GM21786 (cell line): ENCODE data around the gene ABI1.

Source experiments
- ATAC-seq: cut with Tn5 transposase; IDR thresholded peaks from one replicate; pipeline ENCODE4 v1.9.1; 2021; ENCODE audit not compliant: unreplicated experiment

Gene ABI1

DNA sequence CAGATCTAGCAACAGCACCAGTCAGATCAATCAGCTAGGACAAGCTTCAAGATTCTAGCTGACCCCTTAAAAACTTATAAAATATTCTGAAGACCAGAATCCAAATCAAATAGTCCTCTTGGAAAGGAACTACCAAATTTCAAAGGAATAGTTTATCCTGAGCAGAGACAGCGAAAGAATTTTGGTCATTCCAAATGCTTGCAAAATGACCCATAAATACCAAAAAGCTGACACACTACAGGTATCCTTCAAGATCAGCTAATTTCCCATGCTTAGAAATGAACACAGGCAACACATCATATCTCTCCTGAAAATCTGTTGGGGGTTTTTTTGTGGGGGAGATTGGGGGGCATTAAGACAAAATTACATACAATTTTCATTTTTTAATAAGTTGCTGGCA, 84.5 kb downstream of the ABI1 start:
- no peak for ATAC-seq

DNA sequence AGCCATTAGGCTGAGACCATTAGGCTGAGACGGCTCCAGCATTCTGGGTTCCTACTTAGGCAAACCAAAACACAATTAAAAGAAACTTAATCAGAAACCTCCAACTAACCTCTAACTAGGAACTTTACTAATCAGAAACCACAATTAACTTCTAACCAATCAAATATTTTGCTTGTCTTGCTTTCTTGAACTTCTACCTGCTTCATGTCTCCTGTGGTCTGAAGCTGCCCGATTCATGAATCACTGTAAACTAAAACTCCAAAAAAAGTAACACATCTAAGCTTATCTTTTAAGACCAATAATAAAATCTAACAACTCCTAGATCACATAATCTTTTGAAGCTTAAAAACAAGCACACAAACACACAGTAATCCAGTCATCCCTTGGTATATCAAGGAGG, 87.1 kb downstream of the ABI1 start:
- ATAC-seq, result no peak

DNA sequence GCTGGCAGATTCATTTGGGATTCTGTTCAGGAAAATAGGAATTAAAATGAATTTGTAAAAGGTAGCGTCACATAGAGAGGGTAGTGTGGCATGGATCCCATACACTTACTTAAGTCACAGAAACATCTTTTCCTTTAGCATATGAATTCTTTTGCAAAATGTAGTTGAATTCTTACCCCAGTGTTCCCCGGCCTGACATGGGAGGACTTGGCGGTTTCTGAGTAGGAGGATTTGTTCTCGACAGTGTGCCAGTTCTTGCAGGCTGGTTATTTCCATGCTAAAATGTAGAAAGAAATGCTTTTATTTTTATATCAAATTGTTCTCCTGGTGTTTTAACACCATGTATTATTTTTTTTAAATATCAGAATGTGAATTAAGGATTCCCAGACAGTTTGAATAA, 90.7 kb downstream of the ABI1 start:
- no peak for ATAC-seq

DNA sequence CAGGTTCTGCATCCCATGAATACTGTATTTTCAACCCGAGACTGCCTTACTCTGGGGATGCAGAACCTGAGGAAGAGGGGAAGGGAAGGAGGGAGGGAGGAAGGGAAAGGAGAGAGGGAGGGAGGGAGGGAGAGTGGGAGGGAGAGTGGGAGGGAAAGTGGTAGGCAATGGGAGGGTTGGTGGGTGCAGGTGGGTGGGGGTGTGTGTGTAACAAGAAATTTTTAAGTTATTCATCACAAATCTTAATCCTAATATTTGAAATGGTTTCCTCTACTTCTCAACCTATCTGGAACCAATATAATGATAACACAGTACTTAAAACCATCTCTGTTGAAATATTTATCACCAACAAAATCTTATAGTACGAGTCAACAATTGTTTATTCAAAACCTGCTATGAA, 95.2 kb downstream of the ABI1 start:
- no peak for ATAC-seq

DNA sequence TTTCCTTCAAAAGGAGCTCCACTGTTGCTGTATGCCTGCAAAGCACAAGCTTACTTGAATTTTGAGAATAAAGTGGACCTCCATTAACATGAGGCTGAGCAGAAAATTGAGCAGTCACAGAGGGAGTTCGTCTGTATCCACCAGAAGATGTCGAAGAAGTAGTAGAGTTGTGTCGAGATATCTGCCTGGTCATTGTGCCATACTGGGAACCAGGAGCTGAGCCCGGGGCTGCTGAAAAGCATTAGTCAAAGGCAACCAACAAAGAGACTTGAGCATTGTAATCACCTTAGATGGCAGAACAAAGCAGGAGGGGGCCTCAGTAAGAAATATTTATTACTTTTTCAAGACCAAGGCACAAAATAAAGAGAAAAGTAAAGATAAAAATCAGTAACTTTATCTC, 101.8 kb downstream of the ABI1 start:
- no peak for ATAC-seq

DNA sequence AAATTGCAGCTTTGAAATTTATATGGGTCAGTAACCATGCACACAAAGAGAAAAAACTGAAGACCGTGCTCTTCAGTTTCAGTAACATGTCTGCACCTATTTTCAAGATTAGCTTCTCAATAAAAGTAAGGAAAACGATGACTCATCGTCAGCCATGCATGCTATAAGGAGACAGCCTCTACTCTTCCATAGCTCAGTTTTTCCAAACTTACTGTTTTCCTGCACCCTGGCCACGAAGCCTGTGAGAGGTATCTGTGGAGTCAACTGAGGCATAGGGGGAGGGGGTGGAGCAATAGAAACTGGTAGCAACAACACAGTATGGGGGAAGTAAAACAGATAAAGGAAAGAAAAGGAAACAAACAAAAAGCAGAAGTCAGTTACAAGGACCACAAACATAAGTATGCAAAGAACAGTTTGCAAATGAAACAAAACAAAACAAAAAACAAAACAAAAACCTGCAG, 105.3 kb downstream of the ABI1 start:
- ATAC-seq, result peak; percentile 93

DNA sequence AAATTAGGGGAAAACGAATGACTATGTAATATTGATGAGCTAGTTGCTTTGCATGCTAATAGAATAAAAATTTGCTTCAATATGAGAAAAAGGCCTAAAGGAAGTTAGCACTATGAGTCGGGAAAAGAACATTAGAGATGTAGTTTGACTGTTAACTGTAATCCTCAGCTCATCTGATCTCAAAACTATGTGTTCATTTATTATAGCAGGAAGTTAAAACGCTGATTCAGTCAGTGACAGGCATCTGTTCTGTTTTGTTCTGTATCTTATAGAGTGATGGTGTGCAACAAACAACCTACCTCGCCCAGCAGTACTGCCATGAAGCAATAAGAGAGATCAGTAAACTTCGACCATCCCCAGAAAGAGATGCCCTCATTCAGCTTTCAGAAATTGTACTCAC, 114.7 kb downstream of the ABI1 start:
- no peak for ATAC-seq

DNA sequence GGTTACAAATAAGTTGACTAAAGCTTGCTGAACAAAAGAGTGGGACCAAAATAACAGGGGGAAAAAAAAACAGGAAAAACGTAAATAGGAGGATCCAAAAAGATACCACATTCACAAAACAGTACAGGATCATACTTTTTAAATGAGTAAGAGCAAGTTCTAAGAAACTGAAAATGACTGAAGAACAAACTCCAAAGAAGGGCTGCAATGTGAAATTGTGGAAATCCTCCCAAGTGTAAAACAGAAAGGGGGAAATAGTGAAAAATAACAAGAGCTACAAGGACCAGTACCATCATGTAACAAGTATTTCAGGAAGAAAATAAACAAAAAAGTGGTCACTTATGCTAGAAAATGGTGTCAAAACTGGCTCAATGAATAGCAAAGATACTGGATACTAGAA, 116.9 kb downstream of the ABI1 start:
- no peak for ATAC-seq

DNA sequence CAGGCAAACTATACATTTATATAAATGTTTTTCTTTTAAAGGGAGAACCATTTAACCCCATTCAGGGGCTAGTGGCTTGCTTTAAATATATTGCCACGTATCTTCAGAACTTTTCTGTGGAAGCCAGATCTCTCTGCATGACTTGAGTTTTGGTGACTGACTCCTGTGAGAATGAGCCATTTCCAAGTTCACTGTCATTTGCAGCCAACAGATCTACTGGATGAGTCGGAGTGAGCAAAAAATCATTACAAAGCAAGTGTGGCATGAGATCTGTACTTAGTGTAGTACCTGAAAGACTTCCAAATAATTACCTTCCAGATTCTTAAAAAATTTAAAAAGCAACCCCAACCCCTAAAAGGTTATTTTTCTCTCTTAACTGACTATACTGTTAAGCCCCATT, 117.7 kb downstream of the ABI1 start:
- no peak for ATAC-seq

DNA sequence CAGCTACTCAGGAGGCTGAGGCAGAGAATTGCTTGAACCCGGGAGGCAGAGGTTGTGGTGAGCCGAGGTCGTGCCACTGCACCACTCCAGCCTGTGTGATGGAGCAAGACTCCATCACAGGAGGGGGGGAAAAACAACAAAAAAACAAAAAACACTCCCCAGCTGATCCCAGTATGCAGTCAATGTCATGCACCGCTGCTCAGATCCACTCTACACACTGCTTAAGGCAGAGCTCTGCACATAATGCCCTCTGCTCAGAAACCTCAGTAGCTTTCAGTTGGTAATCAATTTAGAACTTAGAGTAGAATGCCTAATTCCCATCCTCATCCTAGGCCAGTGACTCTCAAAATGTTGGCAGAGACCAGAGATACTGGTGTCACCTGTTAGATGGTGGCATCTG, 119.4 kb downstream of the ABI1 start:
- ATAC-seq, result no peak

DNA sequence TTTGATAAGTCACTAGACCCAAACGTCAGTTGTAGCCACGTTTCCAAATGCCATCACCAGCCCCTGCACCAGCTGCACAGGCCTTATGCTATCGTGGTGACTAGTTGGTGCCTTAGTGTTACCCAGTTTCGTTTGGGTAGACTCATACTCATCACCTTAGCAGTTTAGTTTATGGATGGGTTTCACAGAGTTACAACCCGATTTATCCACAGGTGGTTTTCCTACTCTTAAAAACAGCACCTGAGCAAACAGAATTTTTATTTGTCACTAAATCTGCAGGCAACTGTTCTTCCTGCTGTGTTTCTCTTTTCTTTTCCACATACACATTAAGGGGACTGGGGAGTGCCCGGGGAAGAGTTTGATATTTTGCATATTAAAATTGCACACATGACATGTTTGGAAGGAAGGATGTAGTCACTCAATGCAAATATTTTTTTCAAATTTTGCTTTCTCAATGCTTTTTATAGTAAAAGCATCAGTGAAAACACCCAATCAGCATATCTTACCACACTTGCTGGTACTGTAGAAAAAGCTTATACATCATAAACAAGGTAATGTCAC, 121.6 kb downstream of the ABI1 start:
- ATAC-seq, result peak; percentile 37

DNA sequence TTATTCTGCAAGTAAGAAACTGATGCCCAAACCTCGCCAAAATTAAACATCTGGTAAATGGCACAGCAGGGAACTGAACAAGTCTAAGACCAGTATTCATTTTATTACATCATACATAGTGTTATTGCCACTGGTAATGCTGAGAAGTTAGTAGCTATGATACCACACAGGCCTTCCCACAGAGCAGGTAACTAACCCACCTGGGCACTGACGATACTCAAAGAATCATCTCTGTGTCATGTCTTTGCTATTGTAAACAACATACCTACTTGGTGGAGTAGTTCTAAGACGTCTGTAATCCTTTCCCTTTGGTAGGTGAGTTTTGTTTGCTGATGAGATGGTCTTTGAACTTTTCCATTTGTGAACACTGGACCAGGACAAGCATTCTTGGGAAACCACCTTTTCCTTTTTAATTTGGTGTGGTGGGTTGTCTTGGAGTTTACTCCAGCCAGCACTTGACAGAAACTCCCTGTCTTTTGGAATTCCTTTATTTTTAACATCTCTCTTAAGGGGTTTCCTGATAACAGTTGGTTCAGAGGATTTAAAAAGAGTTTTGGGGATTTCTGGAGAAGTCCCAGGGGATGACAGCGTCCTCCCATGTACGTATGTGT, 122.4 kb downstream of the ABI1 start:
- no peak for ATAC-seq

DNA sequence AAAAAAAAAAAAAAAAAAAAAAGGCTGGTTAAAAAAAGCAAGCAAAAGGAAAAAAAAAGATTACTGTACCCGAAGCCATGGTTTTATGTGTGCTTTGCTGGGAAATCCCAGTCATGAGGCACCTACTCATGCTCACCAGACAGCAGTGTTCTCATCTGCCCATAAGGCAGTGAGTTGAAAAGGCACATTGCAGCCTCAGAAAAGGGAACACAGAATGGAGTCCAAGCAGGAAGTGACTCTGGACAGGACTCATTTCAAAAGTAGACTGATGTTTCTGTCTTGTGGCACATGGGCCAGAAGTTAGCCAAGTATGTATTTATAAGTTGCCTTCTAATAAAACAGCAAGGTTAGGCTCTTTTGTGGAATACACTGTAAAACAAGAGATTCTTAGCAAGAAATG, 123.0 kb downstream of the ABI1 start:
- ATAC-seq, result peak; percentile 68

DNA sequence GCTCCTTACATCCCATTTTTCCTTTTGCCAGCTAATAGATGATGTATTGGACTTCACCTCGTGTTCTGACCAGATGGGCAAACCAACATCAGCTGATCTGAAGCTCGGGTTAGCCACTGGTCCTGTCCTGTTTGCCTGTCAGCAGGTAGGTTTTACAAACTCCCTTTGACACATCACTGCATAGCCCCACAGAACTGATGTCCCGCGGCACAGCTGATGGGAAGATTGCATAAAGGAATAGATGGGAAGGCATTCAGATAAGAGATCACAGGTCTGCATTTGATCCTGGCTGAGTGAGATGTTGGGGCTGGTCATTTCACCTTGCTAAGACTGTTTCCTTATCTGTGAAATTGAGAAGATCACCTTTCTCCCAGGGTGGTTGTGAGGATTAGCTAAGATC, 125.3 kb downstream of the ABI1 start:
- no peak for ATAC-seq

DNA sequence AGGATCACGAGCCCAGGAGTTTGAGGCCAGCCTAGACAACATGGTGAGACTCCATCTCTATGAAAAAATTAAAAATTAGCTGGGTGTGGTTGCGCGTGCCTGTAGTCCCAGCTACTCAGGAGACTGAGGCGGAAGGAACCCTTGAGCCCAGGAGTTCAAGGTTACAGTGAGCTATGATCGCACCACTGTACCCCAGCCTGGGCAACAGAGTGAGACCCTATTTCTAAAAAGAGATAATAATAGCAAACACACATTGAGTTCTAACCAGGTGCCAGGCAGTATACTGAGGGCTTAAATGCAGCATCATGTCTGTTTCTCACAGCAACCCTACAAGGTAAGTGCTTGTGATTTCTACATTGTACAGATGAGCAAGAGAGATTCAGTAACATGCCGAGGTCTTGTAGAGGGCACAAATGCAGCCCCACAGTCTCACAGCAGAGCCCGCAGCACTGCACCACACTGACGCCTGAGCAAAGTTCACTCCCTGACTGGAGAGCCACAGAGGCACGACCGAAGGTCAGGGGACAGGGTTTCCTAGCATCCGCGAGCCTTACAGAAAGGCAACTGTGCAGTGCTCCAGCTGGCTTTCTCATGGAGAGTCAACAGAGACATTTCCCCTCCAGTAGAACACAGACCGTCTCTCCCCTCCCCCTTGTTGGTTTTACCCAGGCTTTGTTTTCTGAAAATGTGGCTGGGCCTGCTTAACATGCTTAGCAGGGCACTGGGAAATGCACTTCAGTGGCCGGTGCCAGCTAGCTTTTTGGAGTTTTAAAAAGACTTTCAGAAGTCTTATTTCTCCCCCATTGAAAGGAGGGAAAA, 126.8 kb downstream of the ABI1 start:
- no peak for ATAC-seq

DNA sequence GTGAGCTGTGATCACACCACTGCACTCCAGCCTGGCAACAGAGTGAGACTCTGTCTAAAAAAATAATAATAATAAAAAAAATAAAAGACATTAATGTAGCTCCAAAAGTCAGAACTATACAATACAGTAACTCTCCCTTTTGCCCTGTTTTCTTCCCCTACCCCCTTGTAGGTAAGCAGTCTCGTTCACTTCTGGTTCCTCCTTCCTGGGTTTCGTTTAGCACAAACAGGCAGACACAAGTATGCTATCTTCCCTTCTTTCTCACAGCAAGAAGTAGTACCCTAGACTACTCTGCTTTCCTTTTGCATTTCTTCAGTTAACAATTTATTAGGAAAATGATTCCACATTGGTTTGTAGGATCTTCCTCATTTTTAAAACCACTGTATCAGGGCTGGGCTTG, 130.2 kb downstream of the ABI1 start:
- no peak for ATAC-seq

DNA sequence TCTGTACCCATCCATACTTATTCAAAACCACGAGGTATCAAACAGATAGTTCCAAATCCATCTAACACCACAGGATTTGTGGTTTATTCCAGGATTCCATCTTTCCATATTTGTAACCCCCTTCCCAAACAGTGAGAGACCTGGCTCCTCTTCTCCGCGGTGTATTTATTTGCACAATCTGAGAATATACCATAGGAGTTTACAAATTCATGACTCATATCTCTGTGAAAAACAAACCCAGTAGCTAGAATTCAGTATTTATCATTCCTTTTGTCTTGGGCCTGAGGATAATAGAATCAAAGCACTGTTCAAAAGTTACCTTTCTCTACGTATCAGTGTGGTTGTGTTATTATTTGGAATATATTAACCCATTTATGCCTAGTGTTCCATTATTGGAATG, 131.4 kb downstream of the ABI1 start:
- ATAC-seq, result no peak

DNA sequence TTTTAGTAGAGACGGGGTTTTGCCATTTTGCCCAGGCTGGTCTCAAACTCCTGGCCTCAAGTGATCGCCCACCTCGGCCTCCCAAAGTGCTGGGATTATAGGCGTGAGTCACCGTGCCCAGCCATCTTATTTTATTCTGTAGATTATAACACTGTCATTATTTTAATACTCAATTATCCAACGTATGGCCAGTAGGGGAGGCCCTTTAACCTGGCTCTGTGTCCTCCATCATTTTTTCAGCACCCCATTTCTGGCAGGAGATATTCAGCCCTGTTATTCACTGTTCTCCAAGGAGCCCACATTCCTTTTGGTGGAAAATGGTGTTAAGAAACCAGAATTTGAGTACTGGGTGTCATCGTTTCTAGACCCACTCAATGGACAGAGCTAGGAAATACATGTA, 131.8 kb downstream of the ABI1 start:
- ATAC-seq, result no peak

DNA sequence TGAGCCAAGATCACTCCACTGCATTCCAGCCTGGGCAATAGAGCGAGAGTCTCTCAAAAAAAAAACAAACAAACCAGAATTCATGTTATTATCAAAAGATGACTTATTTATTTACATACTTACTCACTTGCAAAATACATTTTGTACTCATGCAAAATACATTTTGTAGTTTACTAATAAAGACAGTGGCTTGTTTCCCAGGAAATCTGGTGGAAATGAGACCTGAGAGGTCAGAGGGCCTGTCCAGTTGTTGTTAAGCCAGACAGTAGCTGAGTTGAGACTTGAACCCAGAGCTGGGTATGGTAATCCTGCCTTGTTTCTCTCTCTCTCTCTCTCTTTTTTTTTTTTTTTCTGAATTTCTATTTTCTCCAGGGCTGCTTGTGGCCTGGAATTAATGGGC, 133.8 kb downstream of the ABI1 start:
- no peak for ATAC-seq

DNA sequence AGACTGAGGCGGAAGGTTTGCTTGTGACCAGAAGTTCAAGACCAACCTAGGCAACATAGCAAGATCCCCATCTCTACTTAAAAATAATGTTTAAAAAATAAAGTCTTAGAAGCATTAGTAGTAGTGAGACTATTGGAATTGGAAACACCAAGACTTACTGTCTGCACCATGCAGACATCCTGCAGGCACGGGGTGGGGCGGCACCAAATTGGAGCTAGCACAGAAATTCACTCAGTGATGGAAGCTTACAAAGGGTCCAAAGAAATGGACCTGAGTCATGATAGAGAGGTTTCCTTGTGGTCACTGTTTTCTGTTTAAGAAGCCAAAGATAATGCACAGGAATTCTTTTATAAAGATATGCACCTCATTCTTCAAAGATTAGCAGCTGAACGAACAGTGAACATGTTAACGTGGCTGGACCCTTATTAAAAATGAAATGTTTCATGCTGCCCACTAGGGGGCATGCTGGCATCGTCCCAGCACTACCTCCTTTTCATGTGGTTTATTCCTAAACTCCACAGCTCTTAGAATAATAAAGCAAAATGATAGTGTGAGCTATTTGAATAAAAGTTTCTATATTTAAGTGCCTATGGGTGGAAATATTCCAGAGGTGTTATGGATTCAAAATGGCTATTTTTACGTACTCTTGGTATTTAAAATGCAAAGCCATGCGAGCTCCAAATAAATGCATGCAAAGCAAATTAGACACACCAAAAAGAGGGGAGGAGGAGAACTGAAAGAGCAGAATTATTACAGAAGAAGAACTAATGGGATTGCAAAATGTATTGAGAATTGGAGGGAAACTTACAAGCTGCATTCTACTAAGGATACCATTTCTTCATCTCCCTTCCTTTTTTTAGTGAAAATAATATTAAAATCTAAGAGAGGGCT, 134.7 kb downstream of the ABI1 start:
- ATAC-seq, result peak; percentile 58

DNA sequence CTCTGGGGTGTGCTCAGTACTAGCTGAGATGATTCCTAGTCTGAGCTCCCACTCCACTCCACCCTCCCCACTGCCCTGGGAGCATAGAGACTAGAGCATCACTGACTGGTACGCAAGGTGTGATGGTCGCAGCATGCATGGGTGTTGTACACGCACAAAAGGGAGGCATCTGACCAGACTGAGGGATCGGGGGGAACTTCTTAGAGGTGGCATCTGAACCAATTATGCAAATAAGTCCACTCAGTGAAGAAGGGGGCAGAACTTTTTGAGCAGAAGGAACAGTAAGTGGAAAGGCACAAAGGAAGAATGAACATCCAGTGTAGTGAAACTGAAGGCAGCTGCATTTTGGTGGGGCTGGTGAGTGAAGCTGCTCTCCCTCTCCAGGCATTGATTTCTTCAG, 137.7 kb downstream of the ABI1 start:
- no peak for ATAC-seq
